K562 (cell line): Measurements from ENCODE around the gene CORIN. TPM values are rescaled to one million over a fixed set of nuclear protein-coding genes. Genes with fewer than 3 reads are reported as not detected.

Experiments
- ATAC-seq: fragments of 200-7000 bp; cut with Tn5 transposase; 3 replicates; pipeline ENCODE4 v1.9.1; 2020; ENCODE audit warnings: moderate library complexity
- BruUV-seq: library from RNA; stranded (reverse); fragments of 400-500 nt; replicated peaks from 2 replicates; lab custom pipeline; 2021; lab: Mats Ljungman, UMichigan
- CTCF ChIA-PET: fragments of 300-600 bp; formaldehyde crosslinking; extraction: SDS; loops from one replicate; lab custom pipeline; 2021; ENCODE audit warnings: low intra/inter-chr PET ratio; lab: Yijun Ruan, JAX
- POLR2A ChIA-PET: fragments of 300-600, 350-650 bp; sonication (Branson Sonifier 250); formaldehyde crosslinking; extraction: SDS; loops from one replicate; lab custom pipeline; 2021; ENCODE audit warnings: antibody characterized with exemption, inconsistent platforms; lab: Yijun Ruan, JAX
- DNase-seq, 4 experiments: peaks; one replicate each; pipeline versions ENCODE4 v3.0.0 to v3.0.0-alpha.2; 2011 to 2018; ENCODE audit warnings: low spot score in 3 of 4, mixed read lengths in 3 of 4; ENCODE audit errors: extremely low read depth in 1 of 4
- FAIRE-seq: peaks from 2 replicates; lab custom pipeline; 2011; peaks lifted over from hg19 to GRCh38; lab: Jason Lieb, UNC
- H2AFZ ChIP-seq: 2 replicates; pipeline ENCODE4 v1.6.0; 2011; ENCODE audit warnings: low read depth, low read length, control low read depth, inconsistent platforms
- H3K27ac ChIP-seq: fragments of 200-600 bp; 3 replicates; pipeline ENCODE4 v1.8.0; 2011; ENCODE audit warnings: low read depth, mild to moderate bottlenecking, control low read depth, inconsistent platforms, low read length, moderate library complexity, mixed read lengths; ENCODE audit errors: extremely low read depth
- H3K27me3 ChIP-seq, 2 experiments: fragments of 300-600 bp in 1 of 2; 2 replicates in 1 of 2; 3 replicates in 1 of 2; pipeline versions ENCODE4 v1.6.0 to v1.8.0; 2011; ENCODE audit warnings: inconsistent platforms in 2 of 2, low read length in 2 of 2, mild to moderate bottlenecking in 1 of 2, mixed read lengths in 1 of 2, moderate library complexity in 1 of 2; ENCODE audit not compliant: control insufficient read depth in 2 of 2, insufficient read depth in 2 of 2
- H3K36me3 ChIP-seq: fragments of 300-600 bp; 3 replicates; pipeline ENCODE4 v1.8.0; 2011; ENCODE audit warnings: mild to moderate bottlenecking, low read length, inconsistent platforms; ENCODE audit not compliant: control insufficient read depth, insufficient read depth
- H3K4me1 ChIP-seq, 2 experiments: fragments of 200-600 bp in 1 of 2; replicated peaks in 1 of 2; 2 replicates in 1 of 2; 3 replicates in 1 of 2; pipeline versions ENCODE4 v1.5.1 to v1.8.0; 2011; ENCODE audit warnings: inconsistent platforms in 2 of 2, low read length in 2 of 2, mild to moderate bottlenecking in 1 of 2, mixed read lengths in 1 of 2, moderate library complexity in 1 of 2; ENCODE audit not compliant: control insufficient read depth in 2 of 2, insufficient read depth in 2 of 2
- H3K4me2 ChIP-seq: 2 replicates; pipeline ENCODE4 v1.6.1; 2011; ENCODE audit warnings: low read length, control low read depth, inconsistent platforms, mixed read lengths; ENCODE audit not compliant: insufficient read depth
- H3K4me3 ChIP-seq: fragments of 200-600 bp; sonication (generic), shearing (Covaris generic); 2 replicates; pipeline ENCODE4 v1.5.1; 2016; ENCODE audit warnings: control low read depth, inconsistent platforms
- H3K79me2 ChIP-seq: fragments of 200-600 bp; 3 replicates; pipeline ENCODE4 v1.8.0; 2011; ENCODE audit warnings: low read length, inconsistent platforms; ENCODE audit not compliant: control insufficient read depth, insufficient read depth
- H3K9ac ChIP-seq, 2 experiments: 2 replicates each; pipeline versions ENCODE4 v1.6.0 to v1.6.1; 2011; ENCODE audit warnings: low read depth in 2 of 2, low read length in 2 of 2, control low read depth in 1 of 2, inconsistent platforms in 1 of 2, mild to moderate bottlenecking in 1 of 2, mixed read lengths in 1 of 2; ENCODE audit not compliant: insufficient read depth in 1 of 2
- H3K9me1 ChIP-seq: one replicate; pipeline ENCODE4 v1.6.0; 2011; ENCODE audit warnings: inconsistent platforms, mild to moderate bottlenecking, low read length, moderate library complexity; ENCODE audit not compliant: control insufficient read depth, insufficient read depth
- H3K9me3 ChIP-seq: replicated peaks from 2 replicates; pipeline ENCODE4 v1.5.1; 2011; ENCODE audit warnings: low read depth, low read length, inconsistent platforms; ENCODE audit not compliant: control insufficient read depth, insufficient read depth
- H4K20me1 ChIP-seq: replicated peaks from 2 replicates; pipeline ENCODE4 v1.6.1; 2011; ENCODE audit warnings: low read length, inconsistent platforms, mixed read lengths; ENCODE audit not compliant: control insufficient read depth, insufficient read depth
- BRD4 ChIP-seq: fragments of 200-600 bp; sonication (generic); IDR thresholded peaks from 2 replicates; pipeline ENCODE4 v1.6.1; 2017; ENCODE audit warnings: inconsistent platforms
- CAMTA2 ChIP-seq: fragments of 250-450 bp; sonication (Bioruptor Pico); conservative IDR thresholded peaks from 2 replicates; pipeline ENCODE4 v1.5.1; 2022
- CHD4 ChIP-seq: fragments of 200-600 bp; sonication (generic); IDR thresholded peaks from 3 replicates; pipeline ENCODE4 v1.6.1; 2012; ENCODE audit warnings: low read depth, mild to moderate bottlenecking, mixed read lengths, low read length, inconsistent platforms; ENCODE audit not compliant: insufficient read depth, insufficient replicate concordance, poor library complexity, severe bottlenecking
- E2F6 ChIP-seq, 2 experiments: IDR thresholded peaks; 2 replicates each; pipeline ENCODE4 v1.6.1; 2011; ENCODE audit warnings: borderline replicate concordance in 1 of 2, control low read depth in 1 of 2, low read depth in 1 of 2, low read length in 1 of 2, mild to moderate bottlenecking in 1 of 2, mixed read lengths in 1 of 2, moderate library complexity in 1 of 2; ENCODE audit not compliant: insufficient read depth in 1 of 2, insufficient read length in 1 of 2, poor library complexity in 1 of 2, severe bottlenecking in 1 of 2; ENCODE audit errors: extremely low read depth in 1 of 2
- KDM1A ChIP-seq, 2 experiments: fragments of 450-650 bp; IDR thresholded peaks; 2 replicates each; pipeline ENCODE4 v1.6.1; 2016; ENCODE audit warnings: mild to moderate bottlenecking in 2 of 2
- KLF10 ChIP-seq: fragments of 250-450 bp; sonication (Bioruptor Pico); IDR thresholded peaks from 2 replicates; pipeline ENCODE4 v1.6.1; 2021; ENCODE audit warnings: matching md5 sums
- MTA1 ChIP-seq: fragments of 450-650 bp; IDR thresholded peaks from 2 replicates; pipeline ENCODE4 v1.6.1; 2017; ENCODE audit warnings: borderline replicate concordance
- POLR2AphosphoS2 ChIP-seq: IDR thresholded peaks from 2 replicates; pipeline ENCODE4 v1.6.1; 2012; ENCODE audit warnings: low read length, improper control_type of control experiment
- SAFB ChIP-seq: fragments of 200-400 bp; formaldehyde crosslinking; IDR thresholded peaks from 2 replicates; pipeline ENCODE4 v1.6.1; 2017; ENCODE audit warnings: low read depth, low read length, borderline replicate concordance
- SMARCA5 ChIP-seq: fragments of 450-650 bp; IDR thresholded peaks from 2 replicates; pipeline ENCODE4 v1.6.1; 2016
- WHSC1 ChIP-seq: IDR thresholded peaks from one replicate; pipeline ENCODE4 v1.6.1; 2012; ENCODE audit warnings: low read length, control low read depth, inconsistent platforms
- ZBTB9 ChIP-seq: fragments of 450-650 bp; formaldehyde crosslinking; IDR thresholded peaks from 2 replicates; pipeline ENCODE4 v1.4.0; 2020; ENCODE audit warnings: mild to moderate bottlenecking, moderate library complexity
- ZNF518B ChIP-seq: fragments of 250-450 bp; sonication (Bioruptor Pico); IDR thresholded peaks from 2 replicates; pipeline ENCODE4 v1.5.0; 2021; ENCODE audit warnings: mild to moderate bottlenecking, moderate library complexity
- ZNF699 ChIP-seq: fragments of 250-450 bp; sonication (Bioruptor Pico); IDR thresholded peaks from 2 replicates; pipeline ENCODE4 v1.8.0; 2021; ENCODE audit warnings: mild to moderate bottlenecking, moderate library complexity; ENCODE audit not compliant: insufficient replicate concordance
- ZNF717 ChIP-seq: fragments of 250-450 bp; sonication (Bioruptor Pico); IDR thresholded peaks from 2 replicates; pipeline ENCODE4 v1.5.0; 2021
- WGBS: fragments of 100-300 bp; shearing (Covaris generic); methylation state at CpG from one replicate; pipeline ENCODE4 v1.1.6; 2016; ENCODE audit warnings: low coverage, mixed read lengths; ENCODE audit not compliant: insufficient coverage; ENCODE audit errors: missing lambda C conversion rate; 5-methylcytosine and 5-hydroxymethylcytosine counted together
- in situ Hi-C: fragments of 300-500 bp; cut with MboI; formaldehyde crosslinking; loops from 4 replicates; pipeline ENCODE4 v1.15.0; 2018; ENCODE audit warnings: inconsistent platforms, mixed read lengths
- intact Hi-C: fragments of 100-400 bp; cut with micrococcal nuclease; formaldehyde crosslinking; loops from 2 replicates; pipeline ENCODE4 v1.14.2; 2022
- polyA plus RNA-seq, 8 experiments: library from polyadenylated mRNA; depleted of rRNA in 4 of 8; stranded (reverse) in 5 of 8; unstranded in 3 of 8; fragments of >200 nt; fragmentation: Nextera tagmentation in 2 of 8; fragmentation: Illumina TruSeq in 1 of 8; extraction: Ambion mirVana in 2 of 8; extraction: Trizol in 1 of 8; gene quantifications; 2 replicates each; pipeline versions ENCODE4 v1.2.1 to v1.2.3, GENCODE V29; 2011 to 2014; ENCODE audit warnings: inconsistent platforms in 1 of 8, missing spikeins in 1 of 8
- total RNA-seq, 7 experiments: library from RNA; depleted of rRNA in 6 of 7; stranded (reverse); fragments of >200 nt in 6 of 7; fragmentation: Illumina TruSeq in 2 of 7; extraction: Trizol in 2 of 7; gene quantifications; 2 replicates each; pipeline versions ENCODE4 v1.2.1 to v1.2.3, GENCODE V29; 2011 to 2021; ENCODE audit warnings: low replicate concordance in 1 of 7

CORIN gene
- total and polyA plus RNA-seq, 9 of the 15 experiments (the other 6 are each of a cell fraction or from before 2014, with no cell fraction given) = 0.04 to 0.31 (median 0.08) TPM; not detected in 4

GRCh38 chr4:47590325-47590724 is 247.5 kb downstream of the CORIN start (continued):
- TF ChIP-seq CHD4 (no peak), SMARCA5 (no peak), KDM1A (IDR thresholded peaks at IDR 0.05) (no peak), MTA1 (no peak)

GRCh38 chr4:47579235-47579634 is 258.6 kb downstream of the CORIN start:
- H3K9me1 ChIP-seq = no peaks in the 10 kb centered on the region
- no peak for TF ChIP-seq SAFB
- no peak for TF ChIP-seq POLR2AphosphoS2
- no peak for TF ChIP-seq WHSC1
- TF ChIP-seq CAMTA2 = no peak
- no peak for TF ChIP-seq BRD4
- no peak for TF ChIP-seq KLF10 (CRISPR knock-in tag)
- TF ChIP-seq ZBTB9 = no peak
- TF ChIP-seq ZNF717 (CRISPR knock-in tag) = no peak
- TF ChIP-seq ZNF699 (CRISPR knock-in tag) = no peak
- TF ChIP-seq ZNF518B (CRISPR knock-in tag) = no peak
- no peak for TF ChIP-seq E2F6 (IDR thresholded peaks at IDR 0.05; ENCODE audit: borderline replicate concordance in 1 of 2, extremely low read depth in 1 of 2, insufficient read depth in 1 of 2, insufficient read length in 1 of 2, low read depth in 1 of 2, low read length in 1 of 2, poor library complexity in 1 of 2, severe bottlenecking in 1 of 2)
- H3K27ac ChIP-seq = no peak overlapping the region
- no peak for FAIRE-seq
- no peak overlapping the region for H3K4me2 ChIP-seq
- no peaks in the 10 kb centered on the region for H3K79me2 ChIP-seq
- H3K36me3 ChIP-seq = no peaks in the 10 kb centered on the region
- H3K9ac ChIP-seq = no peak overlapping the region
- no peaks in the 10 kb centered on the region for H3K27me3 ChIP-seq
- POLR2A ChIA-PET = interaction anchor here (0.6 kb wide), 1 partner anchor 492 kb away, joined by 5 read pairs; no protein-coding TSS in a partner anchor
- no peak for DNase-seq
- in situ Hi-C loops (no loop called here), intact Hi-C loops (no loop called here)
- H2AFZ ChIP-seq = no peak overlapping the region
- CTCF ChIA-PET = no interaction called here
- no TSS peak for BruUV-seq
- no peak for ATAC-seq
- H3K4me1 ChIP-seq = no peaks in the 10 kb centered on the region
- 0% methylated on average over 3 of the region's 3 CpGs for WGBS
- no peak overlapping the region for H3K4me3 ChIP-seq
- H4K20me1 ChIP-seq = no peaks in the 10 kb centered on the region
- no peaks in the 10 kb centered on the region for H3K9me3 ChIP-seq
